SK-N-MC (cell line): ENCODE measurements around the gene SAMSN1.

Experiments used
- DNase-seq: peaks from one replicate; pipeline ENCODE4 v3.0.0-alpha.2; 2011; ENCODE audit warnings: low read depth, low spot score
- H3K27ac ChIP-seq: fragments of 200-600 bp; sonication (generic); 2 replicates; pipeline ENCODE4 v1.5.1; 2016; ENCODE audit warnings: mixed run types
- H3K36me3 ChIP-seq: fragments of 200-600 bp; sonication (generic); 2 replicates; pipeline ENCODE4 v1.6.1; 2017; ENCODE audit warnings: antibody characterized with exemption, low read length, mixed read lengths; ENCODE audit not compliant: insufficient read depth
- H3K4me3 ChIP-seq: fragments of 200-600 bp; sonication (generic); 2 replicates; pipeline ENCODE4 v1.5.1; 2016
- H3K9ac ChIP-seq: fragments of 200-600 bp; sonication (generic); 2 replicates; pipeline ENCODE4 v1.8.0; 2017; ENCODE audit warnings: mixed run types, mixed read lengths; ENCODE audit not compliant: insufficient read length
- H3K9me3 ChIP-seq: fragments of 200-600 bp; sonication (generic); 2 replicates; pipeline ENCODE4 v1.6.1; 2017; ENCODE audit warnings: low read depth, mild to moderate bottlenecking, antibody characterized with exemption, low read length, moderate library complexity, mixed read lengths
- EZH2 ChIP-seq: fragments of 200-600 bp; sonication (generic); IDR thresholded peaks from one replicate; pipeline ENCODE4 v1.6.1; 2017; ENCODE audit warnings: antibody characterized with exemption
- FOXP2 ChIP-seq: optimal IDR thresholded peaks from 2 replicates; pipeline ENCODE3; 2011; ENCODE audit warnings: mild to moderate bottlenecking, moderate library complexity; ENCODE audit not compliant: insufficient read depth; ENCODE audit errors: extremely low read length, control extremely low read depth
- POLR2AphosphoS5 ChIP-seq: IDR thresholded peaks from 2 replicates; pipeline ENCODE4 v1.6.1; 2012; ENCODE audit warnings: mild to moderate bottlenecking, low read depth, low read length, borderline replicate concordance

SAMSN1 gene

DNA sequence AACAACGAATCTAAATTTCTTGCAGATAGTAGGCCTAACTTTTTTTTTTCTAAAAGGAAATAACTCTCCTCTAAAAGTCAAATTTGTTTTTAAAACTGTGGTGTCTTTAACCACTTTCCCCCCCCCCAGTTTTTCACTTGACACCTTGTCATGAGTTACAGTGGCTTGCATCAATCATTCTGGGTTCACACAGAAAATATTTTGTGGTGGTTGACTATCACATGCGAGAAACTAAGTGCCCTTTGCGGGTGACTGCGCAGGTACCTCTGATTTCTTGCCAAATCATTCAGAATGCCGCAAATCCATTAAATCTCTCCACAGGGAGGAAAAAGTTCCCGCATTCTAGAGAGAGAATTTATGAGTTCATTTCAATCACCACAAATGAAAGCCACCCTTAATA, 23.8 kb upstream of the SAMSN1 start:
- no peaks in the 10 kb centered on the region for H3K36me3 ChIP-seq

DNA sequence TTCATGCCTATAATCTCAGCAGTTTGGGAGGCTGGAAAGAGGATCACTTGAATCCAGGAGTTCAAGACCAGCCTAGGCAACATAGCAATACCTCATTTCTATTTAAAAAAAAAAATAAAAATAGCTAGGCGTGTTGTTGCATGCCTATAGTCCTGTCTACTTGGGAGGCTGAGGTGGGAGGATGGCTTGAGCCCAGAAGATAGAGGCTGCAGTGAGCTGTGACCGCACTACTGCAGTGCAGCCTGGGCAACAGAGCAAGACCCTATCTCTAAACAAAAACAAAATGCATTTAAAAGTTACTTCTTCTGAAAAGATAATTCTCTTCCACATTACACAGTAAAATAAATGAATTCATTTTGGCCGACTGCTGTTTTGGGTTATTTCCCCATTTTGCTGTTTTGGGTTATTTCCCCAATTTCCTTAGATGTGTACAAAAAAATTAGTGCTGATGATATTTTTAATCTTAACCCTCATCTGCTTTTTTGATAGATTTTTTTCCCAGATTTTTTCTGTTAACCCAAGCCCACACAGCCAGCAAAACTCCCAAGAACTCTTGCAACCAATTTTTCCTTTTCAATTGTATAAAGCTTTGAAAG, 23.0 kb upstream of the SAMSN1 start:
- H3K9me3 ChIP-seq, result no peaks in the 10 kb centered on the region
- no peak for TF ChIP-seq FOXP2
- TF ChIP-seq POLR2AphosphoS5, result no peak
- H3K9ac ChIP-seq, result no peak overlapping the region
- no peak overlapping the region for H3K27ac ChIP-seq
- DNase-seq, result no peak
- H3K36me3 ChIP-seq, result no peaks in the 10 kb centered on the region
- no peak overlapping the region for H3K4me3 ChIP-seq

More for the DNA sequence above, 23.8 kb upstream of the SAMSN1 start:
- no peak for DNase-seq
- H3K4me3 ChIP-seq, result no peak overlapping the region
- TF ChIP-seq EZH2, result no peak
- no peak for TF ChIP-seq POLR2AphosphoS5
- TF ChIP-seq FOXP2, result no peak
- H3K9me3 ChIP-seq, result no peaks in the 10 kb centered on the region
- no peak overlapping the region for H3K27ac ChIP-seq
- no peak overlapping the region for H3K9ac ChIP-seq

DNA sequence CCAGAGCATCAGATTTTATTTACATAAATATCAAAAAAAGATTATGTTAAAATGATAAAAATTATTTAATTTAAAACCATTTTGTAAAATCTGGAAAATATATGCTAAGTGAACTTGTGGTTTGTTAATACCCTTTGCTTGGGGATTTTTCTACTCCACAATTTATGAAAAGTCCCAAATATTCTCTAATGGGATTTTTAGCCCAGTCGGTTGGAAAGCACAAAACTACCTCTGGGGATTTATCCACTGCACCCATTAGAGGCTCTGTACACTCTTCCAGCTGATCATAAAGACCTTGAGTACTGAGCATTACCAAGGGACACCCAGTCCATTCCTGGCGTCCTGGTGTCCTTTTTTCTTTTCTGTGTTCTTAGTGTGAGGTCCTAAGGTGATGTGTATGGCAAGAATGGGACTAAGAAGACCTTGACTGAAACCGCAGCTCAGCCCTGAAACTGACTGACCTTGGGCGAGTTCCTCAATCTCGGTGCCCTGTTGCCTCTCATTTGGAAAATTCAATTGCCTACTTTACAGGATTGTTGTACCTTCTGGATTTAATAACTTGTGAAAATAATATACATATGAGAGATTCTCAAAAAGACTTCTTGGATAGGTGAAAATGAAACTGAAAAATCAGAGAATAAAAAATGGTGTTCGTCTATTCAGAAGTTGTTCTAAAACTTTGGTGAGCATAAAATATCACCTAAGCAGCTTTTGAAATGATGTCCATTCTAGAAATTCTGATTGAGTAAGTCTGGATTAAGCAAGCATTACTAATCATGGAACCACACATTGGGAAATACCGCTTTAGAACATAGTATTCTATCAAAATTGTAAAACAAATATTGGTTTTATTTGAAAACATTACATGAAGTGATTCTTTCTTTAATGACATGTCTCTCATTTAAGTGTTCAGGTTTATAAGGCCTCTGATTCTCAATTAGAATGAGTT, 21.5 kb upstream of the SAMSN1 start:
- TF ChIP-seq EZH2 (no peak), FOXP2 (no peak), POLR2AphosphoS5 (no peak)
- no peak overlapping the region for H3K27ac ChIP-seq

DNA sequence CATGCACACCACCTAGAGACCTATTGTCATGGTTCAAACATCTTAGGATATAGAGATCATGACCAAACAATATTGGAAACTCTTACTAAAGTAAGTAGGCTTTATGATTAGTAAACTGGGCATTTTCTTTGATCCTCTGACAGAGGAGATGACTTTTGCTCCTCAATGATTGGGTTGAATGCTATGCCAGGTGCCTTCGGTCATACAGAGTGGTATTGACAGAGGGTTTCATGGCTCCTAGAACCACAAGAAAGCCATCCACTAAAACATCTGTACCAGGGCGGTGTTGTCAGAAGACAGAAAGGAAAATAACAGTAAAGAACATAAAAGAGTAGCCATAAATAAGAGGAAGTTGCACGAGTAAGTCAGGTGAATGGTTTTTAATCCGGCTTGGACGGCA, 20.8 kb upstream of the SAMSN1 start:
- Histone ChIP-seq H3K27ac (no peak overlapping the region), H3K4me3 (no peak overlapping the region), H3K9ac (no peak overlapping the region), H3K9me3 (no peaks in the 10 kb centered on the region), H3K36me3 (no peaks in the 10 kb centered on the region)
- no peak for DNase-seq
- TF ChIP-seq FOXP2 (no peak), EZH2 (no peak), POLR2AphosphoS5 (no peak)

More for the DNA sequence above, 21.5 kb upstream of the SAMSN1 start:
- Histone ChIP-seq H3K4me3 (no peak overlapping the region), H3K9ac (no peak overlapping the region), H3K36me3 (no peaks in the 10 kb centered on the region), H3K9me3 (no peaks in the 10 kb centered on the region)
- no peak for DNase-seq

DNA sequence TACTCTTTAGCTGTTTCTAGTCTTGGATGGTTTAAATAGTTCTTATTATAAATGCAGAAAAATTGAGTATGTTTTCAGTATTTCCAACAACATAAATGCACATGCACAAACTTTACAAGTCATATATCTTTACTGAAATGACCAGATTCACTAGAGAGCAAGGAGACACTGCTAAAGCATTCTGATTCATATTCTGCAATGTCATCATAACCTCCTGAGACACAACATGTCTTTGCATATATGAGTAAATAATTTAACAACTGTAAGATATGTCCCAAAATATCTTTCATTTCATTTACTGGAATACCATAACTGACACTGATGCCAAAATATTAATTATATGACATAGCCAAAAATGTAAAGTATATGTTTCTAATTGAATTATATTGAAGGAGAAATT, 16.8 kb upstream of the SAMSN1 start:
- H3K9me3 ChIP-seq, result no peaks in the 10 kb centered on the region
- H3K9ac ChIP-seq, result no peak overlapping the region
- H3K36me3 ChIP-seq, result no peaks in the 10 kb centered on the region
- DNase-seq, result no peak
- TF ChIP-seq POLR2AphosphoS5, result no peak
- no peak for TF ChIP-seq EZH2
- TF ChIP-seq FOXP2, result no peak
- no peak overlapping the region for H3K4me3 ChIP-seq
- no peak overlapping the region for H3K27ac ChIP-seq

DNA sequence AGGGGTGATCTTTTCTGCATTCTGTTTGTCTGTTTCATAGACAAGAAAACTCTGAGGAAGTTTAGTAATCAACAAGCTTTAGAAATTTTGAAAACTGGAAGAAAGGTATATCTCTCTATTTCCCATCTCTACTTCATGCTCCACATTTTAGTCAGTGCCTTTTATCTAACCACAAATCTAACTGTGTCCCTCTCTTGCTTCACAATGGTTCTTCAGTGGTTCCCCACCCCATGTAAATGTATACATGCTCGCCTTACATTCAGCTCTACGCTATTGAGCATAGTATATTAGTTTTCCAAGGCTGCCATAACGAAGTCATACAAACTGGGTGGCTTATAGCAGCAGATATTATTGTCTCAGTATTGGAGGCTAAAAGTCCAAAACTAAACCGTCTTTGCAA, 14.4 kb upstream of the SAMSN1 start:
- DNase-seq, result no peak
- Histone ChIP-seq H3K4me3 (no peak overlapping the region), H3K27ac (no peak overlapping the region), H3K36me3 (no peaks in the 10 kb centered on the region), H3K9me3 (no peaks in the 10 kb centered on the region), H3K9ac (no peak overlapping the region)
- TF ChIP-seq FOXP2 (no peak), POLR2AphosphoS5 (no peak)

DNA sequence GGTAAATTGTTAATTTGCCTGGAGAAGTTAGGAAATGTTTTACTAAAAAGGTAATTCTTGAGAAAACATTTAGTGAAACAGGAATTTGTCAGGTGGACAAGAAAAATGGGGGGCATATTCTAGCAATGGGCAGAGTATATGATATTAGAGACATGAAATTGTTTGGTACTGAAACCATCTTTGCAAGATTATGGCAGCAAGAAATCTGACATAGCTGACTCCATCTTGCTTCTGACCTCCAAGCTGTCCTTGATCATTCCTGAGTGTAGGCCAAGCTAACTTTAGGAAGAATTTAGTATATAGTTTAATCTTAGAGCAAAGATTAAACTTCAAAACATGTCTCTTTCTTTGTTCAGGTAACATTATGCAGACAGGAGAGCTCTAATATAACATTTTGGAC, 14.0 kb upstream of the SAMSN1 start:
- no peaks in the 10 kb centered on the region for H3K36me3 ChIP-seq
- H3K27ac ChIP-seq, result no peak overlapping the region
- DNase-seq, result no peak
- H3K4me3 ChIP-seq, result no peak overlapping the region
- no peaks in the 10 kb centered on the region for H3K9me3 ChIP-seq
- TF ChIP-seq EZH2 (no peak), FOXP2 (no peak), POLR2AphosphoS5 (no peak)
- H3K9ac ChIP-seq, result no peak overlapping the region

DNA sequence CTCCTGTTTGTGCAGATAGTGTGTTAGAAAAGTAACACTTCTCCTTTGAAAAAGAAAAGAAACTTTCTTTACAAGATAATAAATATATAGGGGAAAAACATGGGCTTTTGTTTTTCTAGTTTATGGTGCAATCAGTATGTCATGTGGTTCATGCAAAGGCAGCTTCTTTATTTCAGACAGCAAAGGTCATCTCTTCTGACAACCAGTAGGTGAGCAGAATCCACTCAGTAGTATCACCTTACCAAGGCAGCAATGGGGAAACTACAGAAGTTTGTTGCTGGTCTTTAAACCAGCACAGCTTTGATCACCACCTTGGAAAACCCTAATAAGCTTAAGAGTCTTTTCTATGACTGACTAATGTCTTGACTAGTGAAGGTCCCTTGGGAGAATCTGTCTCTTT, 13.0 kb upstream of the SAMSN1 start:
- no peak for DNase-seq
- Histone ChIP-seq H3K9me3 (no peaks in the 10 kb centered on the region), H3K27ac (no peak overlapping the region)

DNA sequence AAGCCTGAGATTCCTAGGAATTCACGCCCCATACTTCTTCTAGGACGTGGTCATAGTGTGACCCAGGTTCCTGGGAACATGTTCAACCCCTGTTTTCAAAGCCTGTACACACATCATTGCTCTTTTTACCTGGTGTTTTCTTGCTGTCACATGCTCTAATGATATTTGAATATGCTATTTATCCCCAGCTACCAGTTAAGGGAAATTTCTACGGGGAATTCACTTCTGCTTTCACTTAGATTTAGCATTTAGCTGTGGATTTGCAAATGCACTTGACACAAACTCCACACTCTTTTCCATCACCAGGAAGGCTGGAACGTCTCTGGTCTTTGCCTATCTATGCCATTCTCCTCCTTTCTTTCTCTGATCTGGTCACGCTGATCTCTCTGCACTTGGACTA, 11.3 kb upstream of the SAMSN1 start:
- Histone ChIP-seq H3K27ac (no peak overlapping the region), H3K9me3 (no peaks in the 10 kb centered on the region), H3K9ac (no peak overlapping the region), H3K36me3 (no peaks in the 10 kb centered on the region), H3K4me3 (no peak overlapping the region)
- no peak for DNase-seq
- no peak for TF ChIP-seq EZH2

More for the DNA sequence above, 13.0 kb upstream of the SAMSN1 start:
- Histone ChIP-seq H3K9ac (no peak overlapping the region), H3K36me3 (no peaks in the 10 kb centered on the region), H3K4me3 (no peak overlapping the region)
- TF ChIP-seq FOXP2 (no peak), POLR2AphosphoS5 (no peak), EZH2 (no peak)
